Stimulated activated CD4-positive, alpha-beta T cell treated with anti-CD3 and anti-CD28 coated beads, TNF-alpha, amount 100 ng/mL, for 48 hours (primary cell): ENCODE measurements around the gene YOD1.
A peak's percentile ranks its signal among the peaks of the same experiment; 100 is the strongest.

Experiments used
- DNase-seq, 3 donors: peaks; one replicate each; pipeline ENCODE4 v3.0.0-alpha.2; 2020; ENCODE audit warnings: low read depth in 3 of 3

YOD1 gene

DNA sequence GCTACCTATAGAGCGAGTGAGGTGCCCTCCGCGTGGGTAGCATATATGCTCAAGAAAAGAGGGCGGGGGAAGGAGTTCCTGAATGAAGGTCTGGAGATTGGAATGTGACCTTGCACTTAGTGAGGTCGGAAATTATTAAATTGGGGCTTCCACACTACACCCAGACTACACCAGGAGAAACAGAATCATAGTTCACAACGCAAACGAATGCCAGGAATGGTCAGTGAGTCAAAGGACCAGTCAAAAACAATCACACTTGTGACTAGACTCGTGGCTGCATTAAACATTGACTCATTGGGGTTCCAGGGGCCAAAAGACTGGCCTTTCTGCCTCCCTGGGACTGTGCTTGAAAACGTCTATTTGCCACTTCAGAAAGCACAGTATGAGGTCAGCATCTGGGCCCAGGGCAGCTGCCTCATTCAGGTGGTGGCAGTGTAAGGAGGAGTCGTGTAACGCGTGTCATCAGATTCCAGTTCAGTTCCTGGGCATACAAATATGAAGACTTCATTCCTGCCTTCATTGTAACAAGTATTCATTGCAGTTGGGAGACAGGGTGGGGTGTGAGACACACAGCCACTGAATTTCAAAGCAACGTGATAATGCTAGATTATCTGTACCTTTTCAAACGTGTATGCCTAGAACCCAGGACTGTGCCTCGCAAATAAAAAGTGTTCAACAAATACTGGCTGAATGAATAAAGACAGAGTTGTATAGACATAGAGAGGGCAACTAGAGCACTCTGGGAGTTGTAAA is at the start of gene YOD1:
TSS of gene YOD1 (minus strand) at position 18 of the 753 bp plus-strand sequence. CDS start 178 bp downstream, outside the sequence.
- no peak for DNase-seq

DNA sequence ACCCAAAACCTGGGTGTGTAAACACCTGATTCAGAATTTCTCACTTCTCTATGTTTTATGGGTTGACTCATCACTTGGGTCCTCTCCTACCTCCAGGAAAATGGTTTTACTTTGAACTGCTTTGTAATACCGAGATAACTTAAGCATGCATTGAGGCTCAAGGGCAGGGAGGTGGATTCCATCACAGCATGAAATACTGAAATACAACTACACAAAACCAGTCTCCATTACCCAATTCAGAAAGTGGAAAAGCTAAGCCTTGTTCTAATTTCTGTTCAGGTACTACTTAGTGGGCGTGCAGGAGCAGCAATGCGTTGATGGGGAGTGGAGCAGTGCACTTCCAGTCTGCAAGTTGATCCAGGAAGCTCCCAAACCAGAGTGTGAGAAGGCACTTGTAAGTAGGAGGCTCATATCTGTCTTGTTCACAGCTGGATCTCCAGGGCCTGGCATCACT is 46.9 kb upstream of the YOD1 start:
- DNase-seq = peak in 2 of 3 donors; percentile 22 to 30

DNA sequence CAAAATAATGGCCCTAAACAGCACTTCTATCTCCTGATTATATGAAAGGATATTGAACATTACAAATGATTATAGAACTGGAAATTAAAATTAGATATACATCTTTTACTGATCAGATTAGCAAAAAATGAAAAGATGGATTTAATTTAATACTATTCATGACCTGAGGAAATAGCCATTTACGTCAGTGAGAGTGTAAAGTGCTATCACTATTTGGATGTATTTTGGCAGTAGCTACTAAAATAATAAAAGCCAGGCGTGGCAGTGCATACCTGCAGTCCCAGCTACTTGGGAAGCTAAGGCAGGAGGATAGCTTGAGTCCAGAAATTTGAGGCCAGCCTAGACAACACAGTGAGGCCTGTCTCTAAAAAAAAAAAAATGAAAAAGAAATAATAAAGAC is 42.9 kb upstream of the YOD1 start:
- no peak for DNase-seq

DNA sequence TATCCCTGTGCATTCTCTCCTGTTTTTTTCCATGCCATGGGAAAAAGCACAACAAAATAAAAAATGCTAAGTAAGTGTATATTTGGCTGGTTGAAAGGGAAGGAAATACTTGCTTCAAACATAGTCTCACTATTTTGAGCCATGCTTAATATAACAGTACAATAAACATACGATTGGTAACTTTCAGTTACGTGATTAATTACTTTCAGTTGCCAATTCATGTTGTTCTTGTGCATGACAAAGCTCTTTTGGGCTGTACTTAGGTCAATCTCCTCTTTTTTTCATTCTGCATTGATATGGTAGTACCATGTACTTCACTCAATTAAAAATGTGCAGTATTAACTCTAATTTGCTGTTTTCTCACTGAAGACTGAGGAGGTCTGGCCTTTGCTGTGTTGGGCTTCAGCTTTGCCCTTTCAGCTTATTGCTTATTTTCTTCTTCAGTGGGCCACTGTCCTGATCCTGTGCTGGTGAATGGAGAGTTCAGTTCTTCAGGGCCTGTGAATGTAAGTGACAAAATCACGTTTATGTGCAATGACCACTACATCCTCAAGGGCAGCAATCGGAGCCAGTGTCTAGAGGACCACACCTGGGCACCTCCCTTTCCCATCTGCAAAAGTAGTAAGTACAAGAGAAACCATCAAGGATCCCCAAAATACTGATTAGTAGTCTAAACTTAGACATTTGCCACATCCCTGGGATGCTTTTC is 40.3 kb upstream of the YOD1 start:
- DNase-seq = no peak

DNA sequence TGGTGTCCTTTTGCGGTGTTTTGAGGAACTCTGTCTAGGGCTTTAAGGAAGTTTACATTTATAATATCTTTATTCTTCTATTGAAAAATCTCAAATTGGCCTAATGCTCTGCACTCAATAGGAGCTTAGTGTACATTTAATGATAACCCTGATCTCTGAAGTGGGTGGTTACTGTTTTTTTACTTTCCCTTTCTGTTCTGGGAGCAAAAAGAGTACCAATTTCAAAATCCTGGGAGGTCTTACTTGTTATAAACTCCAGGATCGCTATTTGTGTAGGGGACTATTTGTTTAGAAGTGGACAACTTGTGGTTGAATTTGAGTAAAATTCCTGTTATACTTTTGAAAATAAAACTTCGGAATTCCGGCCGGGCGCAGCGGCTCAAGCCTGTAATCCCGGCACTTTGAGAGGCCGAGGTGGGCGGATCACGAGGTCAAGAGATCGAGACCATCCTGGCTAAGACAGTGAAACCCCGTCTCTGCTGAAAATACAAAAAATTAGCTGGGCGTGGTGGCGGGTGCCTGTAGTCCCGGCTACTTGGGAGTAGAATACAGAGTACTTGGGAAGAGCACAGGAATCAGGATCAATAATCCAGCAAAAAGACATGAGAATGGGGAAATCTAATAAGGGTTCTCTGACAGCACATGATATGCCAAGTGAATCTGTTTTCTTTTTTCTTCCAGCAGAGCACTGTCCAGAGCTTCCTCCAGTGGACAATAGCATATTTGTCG is 38.8 kb upstream of the YOD1 start:
- no peak for DNase-seq

DNA sequence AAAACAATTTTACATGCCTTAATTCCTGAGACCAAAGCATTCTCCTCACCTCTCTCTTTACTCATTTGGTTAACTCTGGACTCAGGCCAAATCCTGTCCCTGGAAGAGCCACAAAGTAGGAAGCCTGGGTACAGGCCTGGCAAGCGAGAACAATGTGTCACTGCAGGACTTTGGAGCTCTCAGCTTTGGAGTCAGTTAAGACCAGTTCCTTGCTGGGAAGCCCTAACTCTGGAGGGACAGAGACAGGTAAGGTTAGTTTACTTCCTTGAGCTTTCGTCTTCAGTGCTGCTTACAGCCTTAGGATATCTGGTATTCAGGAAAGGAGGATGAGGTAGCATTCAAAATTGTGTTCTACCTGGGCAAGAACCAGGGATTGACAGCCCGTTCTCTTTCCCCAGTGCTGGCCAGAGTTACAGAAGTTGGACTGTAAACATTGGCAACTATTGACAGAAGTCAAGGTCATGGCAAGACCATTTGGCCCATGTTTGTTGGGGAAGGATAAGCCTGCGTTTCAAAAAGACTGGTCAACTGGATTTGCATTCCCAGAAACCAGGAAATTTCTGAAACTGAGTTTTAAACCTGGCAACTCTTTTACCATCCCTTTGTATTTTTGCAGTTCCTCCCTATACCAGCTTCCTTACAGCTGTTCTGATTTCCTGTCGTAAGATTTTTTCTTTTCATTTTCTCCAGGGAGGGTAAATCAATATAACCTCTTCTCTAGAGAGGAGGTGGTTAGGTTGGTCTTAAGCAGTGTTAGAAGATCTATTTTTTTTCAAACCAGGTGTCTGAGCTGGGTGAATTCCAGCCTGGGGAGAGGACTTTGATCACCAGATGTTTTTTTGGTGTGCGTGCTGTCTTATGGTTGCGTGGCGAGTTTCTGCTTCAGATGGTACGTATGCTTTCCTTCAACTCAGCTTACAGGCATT is 38.0 kb upstream of the YOD1 start, which contains the start of gene C4BPB:
TSS of gene C4BPB (plus strand) at position 160 of the 926 bp plus-strand sequence. CDS start at position 832, 672 bp downstream.
- no peak for DNase-seq

DNA sequence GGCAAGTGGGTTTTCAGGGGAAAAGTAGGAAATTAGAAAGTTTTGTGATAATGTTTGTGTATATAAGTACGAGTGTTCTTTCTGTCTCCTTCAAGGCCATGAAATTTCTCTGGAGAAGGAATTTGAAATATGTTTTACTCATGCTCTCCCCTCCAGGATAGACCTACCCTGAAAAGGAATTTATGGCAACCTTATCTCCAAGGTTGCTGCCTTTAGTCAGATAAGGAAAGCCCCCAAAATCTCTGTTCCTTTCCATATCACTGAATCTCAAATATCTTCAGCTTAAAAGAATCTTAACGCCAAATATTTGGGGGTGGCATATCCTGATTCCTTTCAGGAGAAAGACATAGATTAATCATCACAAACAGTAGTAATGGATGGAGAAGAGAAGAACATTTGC is 37.2 kb upstream of the YOD1 start:
- DNase-seq = no peak

DNA sequence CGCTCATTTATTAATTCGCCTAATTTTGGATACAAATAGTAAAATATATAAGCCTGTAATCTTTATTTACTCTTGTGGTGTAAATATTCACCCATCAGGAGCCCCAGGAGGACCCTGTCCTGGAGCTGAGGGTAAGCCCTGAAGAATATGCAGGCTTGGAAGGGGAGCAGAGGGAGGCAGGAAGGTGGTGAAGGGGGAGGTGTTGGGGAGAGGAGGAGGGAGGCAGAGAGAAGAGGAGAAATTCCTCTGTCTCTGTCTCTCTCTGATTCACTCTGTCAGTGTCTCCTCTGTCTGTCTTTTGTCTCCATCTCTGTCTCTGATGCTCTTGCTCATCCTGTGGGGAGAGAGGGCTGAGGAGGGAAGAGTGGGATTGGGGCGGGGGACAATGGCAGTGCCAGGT is 34.9 kb upstream of the YOD1 start:
- no peak for DNase-seq

DNA sequence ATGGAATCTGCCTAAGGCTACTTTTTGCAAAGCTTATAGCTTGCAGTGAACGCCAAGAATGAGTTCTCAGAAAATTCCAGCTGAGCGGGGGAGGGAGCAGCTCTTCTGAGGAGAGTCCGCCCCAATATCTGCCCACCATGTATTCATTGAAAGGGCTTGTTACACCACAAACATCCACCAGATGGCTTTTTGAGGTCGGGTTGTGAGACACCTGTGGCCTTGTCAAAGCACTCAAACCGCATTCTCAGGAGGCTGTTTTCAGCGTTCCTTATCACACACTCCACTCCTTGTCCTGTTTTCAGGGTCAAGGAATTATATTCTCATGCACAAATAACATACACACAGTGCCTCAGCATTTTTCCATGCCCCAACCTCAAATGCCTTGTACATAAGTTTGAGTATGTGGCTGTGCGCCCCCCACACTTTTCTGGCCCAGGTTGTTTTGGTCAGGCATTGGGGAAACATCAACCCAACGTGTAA is 33.7 kb upstream of the YOD1 start:
- DNase-seq = peak; percentile 12 to 46 (median 23)

DNA sequence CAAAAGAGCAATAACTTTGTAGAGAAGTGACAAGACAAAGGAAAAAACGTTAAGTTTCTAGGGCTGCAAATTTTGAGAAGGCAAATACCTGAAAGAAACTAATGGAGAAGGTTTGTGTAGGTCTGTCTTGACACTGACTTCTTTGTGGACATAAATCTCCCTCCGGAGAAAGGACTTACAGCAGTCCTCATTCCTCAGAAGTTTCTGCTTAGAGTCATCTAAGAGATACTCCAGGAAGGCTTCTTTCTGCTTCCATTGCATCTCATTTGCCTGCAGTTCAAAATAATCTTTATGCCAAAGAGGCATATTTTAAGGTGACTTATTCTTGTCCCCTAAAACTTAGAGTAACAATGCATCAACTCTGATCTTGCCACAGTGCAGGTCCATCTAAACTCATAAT is 33.2 kb upstream of the YOD1 start:
- DNase-seq = no peak

DNA sequence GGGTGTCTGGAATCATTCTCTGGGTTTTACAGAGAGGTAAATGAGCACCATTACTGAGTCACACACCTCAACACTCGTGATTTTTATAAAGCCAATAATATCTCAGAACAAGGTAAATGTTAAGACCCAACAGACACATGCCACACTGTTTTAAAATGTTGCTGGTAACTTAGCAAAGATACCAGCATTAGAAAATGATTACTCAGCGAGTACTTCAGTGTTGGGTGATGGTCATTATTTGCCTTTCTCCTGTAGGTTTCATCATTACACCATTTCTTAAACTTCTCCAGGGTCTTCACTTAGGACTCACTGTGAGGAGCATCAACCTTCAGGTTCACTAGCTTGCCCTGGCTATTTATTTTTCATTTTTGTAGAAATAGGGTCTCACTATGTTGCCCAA is 30.8 kb upstream of the YOD1 start:
- no peak for DNase-seq

DNA sequence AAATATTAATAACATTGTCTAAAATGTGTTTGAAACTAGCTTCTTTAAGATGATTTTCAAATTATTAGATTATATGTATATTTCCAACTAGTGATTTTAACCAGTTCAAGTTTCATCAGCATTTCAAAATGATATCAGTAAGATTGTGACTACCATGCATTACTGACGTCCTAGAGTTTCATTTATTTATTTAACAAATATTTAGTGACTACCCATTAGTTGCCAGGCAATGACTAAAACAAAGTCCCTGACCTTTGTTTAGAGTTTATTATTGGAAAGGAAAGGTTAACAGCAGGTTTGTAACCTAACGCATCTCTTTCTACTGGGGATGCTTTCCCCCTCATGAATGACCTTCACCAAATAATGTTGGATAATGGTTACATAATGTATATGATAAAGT is 30.1 kb upstream of the YOD1 start:
- DNase-seq = no peak

DNA sequence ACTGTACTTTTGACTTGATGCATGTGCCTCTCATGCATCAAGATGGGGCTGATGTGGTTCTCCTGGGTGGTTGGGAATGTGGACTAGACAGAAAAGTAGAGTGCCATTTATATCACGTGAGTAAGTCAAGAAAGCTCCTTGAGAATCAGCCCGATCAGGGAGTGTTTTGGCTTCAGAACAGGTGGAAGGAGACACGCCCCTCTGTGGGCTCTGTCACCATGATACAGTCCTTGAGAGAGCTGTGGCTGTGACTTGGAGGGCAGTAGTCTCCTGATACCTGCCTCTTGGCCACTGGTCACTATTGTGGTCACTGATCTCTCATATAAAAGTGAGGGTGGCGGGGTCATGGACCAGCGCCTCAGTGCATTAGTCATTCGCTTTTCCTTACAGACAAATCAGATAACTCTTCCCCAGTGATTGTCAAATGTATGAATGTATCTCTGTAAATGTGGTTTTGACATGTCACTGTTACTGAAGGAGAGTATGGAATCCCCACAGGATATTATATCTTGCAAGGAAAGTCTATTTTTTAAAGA is 28.8 kb upstream of the YOD1 start:
- DNase-seq = no peak

DNA sequence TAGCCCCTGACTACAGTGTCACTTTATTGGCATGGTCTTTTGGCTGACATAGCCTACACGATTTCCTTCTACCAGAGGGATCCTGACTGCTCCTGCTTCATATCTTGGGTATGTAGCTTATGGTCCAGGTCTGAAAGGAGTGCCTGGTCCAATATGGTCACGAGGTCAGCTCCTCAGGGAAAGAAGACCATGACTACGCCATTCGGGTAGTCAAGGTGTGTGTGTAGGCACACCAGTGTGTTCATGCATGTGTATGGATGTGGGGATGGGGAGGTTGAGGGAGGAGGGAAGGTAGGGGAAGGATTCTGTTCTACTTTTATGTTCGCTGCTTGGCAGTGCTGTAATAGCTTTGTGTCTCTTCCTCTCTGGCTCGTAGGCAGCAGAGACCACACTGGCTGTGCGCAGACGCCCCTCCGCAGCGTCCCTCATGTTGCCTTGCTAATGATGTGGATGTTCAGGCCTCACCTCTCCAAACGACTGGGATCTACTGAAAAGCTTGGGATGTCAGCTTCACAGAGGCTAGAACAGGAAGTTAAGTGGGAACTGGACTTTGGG is 27.6 kb upstream of the YOD1 start:
- DNase-seq = no peak

DNA sequence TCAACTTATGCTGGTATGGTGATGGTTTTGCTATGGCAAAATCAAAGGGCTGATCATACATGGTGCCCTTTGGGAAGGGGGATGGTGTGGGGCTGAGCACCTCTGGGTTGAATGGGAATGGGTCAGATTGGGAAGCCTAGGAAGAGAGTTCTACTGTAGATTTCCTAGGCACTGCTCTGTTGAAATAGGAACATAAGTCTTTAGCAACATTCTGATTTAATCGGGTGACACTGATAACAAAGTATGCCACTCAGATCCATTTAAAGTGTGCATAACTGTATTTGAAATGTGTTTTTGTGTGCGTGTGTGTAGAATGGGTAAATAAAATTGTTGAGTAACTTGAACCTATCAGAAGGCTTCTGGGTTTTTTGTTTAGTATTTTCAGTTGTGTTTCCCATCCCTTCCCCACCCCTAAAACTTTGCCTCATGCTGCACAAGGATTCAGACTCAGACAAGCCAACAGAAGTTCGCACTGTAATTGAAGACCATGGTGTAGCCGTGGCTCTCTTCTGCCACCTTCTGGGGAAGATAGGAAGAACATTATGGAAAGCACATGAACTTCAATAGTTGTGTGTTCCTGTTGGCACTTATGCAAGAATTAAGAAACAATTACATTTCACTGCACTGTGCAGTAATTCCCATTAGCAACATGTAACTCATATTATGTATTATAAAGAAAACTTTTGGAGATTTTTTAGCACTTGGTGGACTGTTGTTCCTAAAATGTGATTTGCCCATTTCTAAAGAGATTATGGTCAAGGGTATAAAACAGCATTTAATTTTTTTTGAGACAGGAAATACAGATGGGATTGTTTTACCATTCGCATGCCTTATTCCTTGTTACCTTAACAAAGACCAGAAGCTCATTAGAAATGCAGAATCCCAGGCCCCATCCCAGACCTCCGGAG is 26.7 kb upstream of the YOD1 start:
- peak; percentile 21 to 49 (median 32) for DNase-seq

DNA sequence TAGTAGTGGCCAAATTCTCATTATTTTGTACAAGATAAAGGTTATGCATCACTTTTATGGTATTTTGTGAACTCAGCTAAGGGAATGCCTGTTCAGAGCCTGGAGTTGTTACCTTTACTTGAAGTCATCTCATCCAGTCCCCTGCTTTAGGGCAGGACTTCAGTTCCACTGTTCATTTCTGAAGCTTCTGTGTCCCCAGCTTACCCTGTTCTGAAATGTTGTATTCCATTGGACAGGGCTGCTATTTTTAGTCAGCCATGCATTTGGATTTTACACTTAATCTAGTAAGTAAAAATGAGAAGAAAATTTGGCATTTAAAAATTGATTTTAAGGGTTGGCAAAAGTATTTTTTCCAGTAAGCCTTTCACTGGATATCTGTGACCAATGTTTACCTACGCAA is 26.0 kb upstream of the YOD1 start:
- DNase-seq = no peak

DNA sequence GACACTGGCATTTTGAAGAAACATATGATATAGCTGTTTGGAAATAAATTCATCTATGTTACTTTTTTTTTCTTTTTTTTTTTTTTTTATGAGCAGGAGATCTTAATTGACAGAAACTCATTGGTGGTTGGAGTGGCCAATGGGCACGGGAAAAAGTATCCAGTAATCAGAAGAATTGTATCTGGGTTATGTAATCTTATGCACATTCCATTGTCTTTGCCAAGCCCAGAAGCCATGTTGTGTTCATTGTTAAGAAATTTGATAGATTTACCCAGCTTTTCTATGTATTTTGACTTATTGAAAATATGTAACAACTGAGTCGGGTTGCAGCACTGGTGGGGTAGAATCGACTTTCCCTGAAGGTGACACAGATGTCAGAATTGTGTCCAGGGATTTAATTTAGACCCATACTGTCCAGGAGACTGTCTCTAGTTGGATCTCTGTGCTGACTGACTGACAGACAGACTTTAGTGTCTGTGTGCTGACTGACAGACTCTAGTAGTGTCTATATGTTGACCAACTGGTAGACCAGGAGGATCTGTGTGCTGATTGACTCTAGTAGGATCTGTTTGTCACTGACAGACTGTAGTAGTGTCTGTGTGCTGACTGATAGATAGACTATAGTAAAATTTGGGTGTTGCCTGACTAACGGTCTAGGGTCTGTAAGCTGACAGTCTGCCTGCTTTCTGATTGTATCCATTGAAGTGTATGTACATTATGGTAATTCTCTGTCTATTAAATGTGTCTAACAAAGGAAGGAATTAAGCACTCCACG is 25.4 kb upstream of the YOD1 start:
- no peak for DNase-seq

DNA sequence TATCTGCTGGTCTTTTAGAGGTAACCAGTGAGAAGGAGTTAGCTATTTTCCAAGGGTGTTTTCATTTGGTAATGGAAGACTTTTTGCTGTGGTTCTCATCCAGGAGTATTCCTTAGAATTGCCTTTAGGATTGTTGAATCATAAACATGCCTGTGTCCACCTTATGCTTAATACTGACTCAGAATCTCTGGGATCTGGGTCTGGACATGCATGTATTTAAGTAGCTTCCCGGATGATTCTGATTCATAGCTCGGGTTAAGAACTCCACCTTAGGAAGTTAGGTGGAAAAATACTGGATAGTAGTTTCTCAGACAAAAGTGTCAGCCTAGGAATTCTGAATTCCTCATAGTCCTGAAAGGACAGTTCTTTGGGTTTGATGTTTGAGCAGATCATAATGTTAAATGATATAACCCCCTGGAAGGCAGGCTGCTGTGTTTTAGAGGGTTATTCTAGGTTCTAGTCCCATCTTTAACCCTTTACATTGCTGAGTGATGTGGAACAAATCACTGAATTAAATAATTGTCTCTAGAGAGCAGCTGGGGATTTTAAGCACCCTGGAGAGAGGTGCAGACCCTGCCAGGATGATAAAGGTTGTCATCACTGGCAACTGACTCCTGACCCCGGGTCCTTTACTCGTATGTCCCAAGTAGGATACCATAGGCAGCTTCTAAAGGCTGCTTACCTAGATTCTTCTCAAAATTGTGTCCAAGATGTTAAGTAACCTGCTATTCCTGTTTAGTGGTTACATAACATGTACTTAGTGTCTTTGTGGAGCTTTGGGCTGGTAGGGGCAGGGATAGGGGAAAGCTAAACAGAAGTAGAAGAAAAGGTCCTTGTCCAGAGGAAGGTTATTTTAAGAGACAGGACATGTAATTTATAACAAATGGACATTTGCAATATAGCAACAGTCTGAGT is 23.2 kb upstream of the YOD1 start:
- no peak for DNase-seq
